Brain microvascular endothelial cell (primary cell): ENCODE data around the gene ELF2.
A peak's percentile ranks its signal among the peaks of the same experiment; 100 is the strongest.

Source experiments
- DNase-seq: peaks from one replicate; pipeline ENCODE4 v3.0.0-alpha.2; 2020
- H3K27ac ChIP-seq: fragments of 250-450 bp; sonication (Bioruptor Pico); 2 replicates; pipeline ENCODE4 v1.5.1; 2020; ENCODE audit warnings: mild to moderate bottlenecking, moderate library complexity
- H3K27me3 ChIP-seq: fragments of 250-450 bp; sonication (Bioruptor Pico); replicated peaks from 2 replicates; pipeline ENCODE4 v1.5.1; 2020; ENCODE audit warnings: mild to moderate bottlenecking
- H3K36me3 ChIP-seq: fragments of 250-450 bp; sonication (Bioruptor Pico); replicated peaks from 2 replicates; pipeline ENCODE4 v1.5.1; 2020; ENCODE audit warnings: mild to moderate bottlenecking
- H3K4me3 ChIP-seq: 2 replicates; pipeline ENCODE4 v1.5.1; 2011; ENCODE audit warnings: low read depth, mild to moderate bottlenecking, control low read depth, low read length, moderate library complexity
- CTCF ChIP-seq: IDR thresholded peaks from 2 replicates; pipeline ENCODE4 v1.5.1; 2011; ENCODE audit warnings: low read depth, mild to moderate bottlenecking, moderate library complexity, low read length, control low read depth, inconsistent platforms; ENCODE audit errors: missing control alignments
- in situ Hi-C: cut with HindIII; loops from 2 replicates; pipeline ENCODE4 v1.10.0; 2017; ENCODE audit warnings: low sequenced_read_pairs, low pct_ligation_motif_present

Gene ELF2

GRCh38 chr4:139112650-139113049 lies 64.4 kb downstream of the ELF2 start:
- no peak for DNase-seq
- Histone ChIP-seq H3K27me3 (no peaks in the 10 kb centered on the region), H3K4me3 (no peak overlapping the region), H3K27ac (no peak overlapping the region), H3K36me3 (no peaks in the 10 kb centered on the region)
- in situ Hi-C loops: no loop called here
- TF ChIP-seq CTCF: no peak

GRCh38 chr4:139108567-139109128 lies 68.4 kb downstream of the ELF2 start:
- no peak for TF ChIP-seq CTCF
- H3K4me3 ChIP-seq: no peak overlapping the region
- H3K27ac ChIP-seq: no peak overlapping the region
- DNase-seq: no peak
- H3K27me3 ChIP-seq: no peaks in the 10 kb centered on the region
- in situ Hi-C loops: no loop called here
- no peaks in the 10 kb centered on the region for H3K36me3 ChIP-seq

- in situ Hi-C loops: no loop called here
- Histone ChIP-seq H3K36me3 (no peaks in the 10 kb centered on the region), H3K27me3 (no peaks in the 10 kb centered on the region), H3K4me3 (no peak overlapping the region), H3K27ac (no peak overlapping the region)
- peak; percentile 89 for TF ChIP-seq CTCF
- DNase-seq: peak; percentile 53
Observed at GRCh38 chr4:139099366-139099982, 77.5 kb downstream of the ELF2 start.

- in situ Hi-C loops: no loop called here
- Histone ChIP-seq H3K4me3 (no peak overlapping the region), H3K27me3 (no peaks in the 10 kb centered on the region), H3K36me3 (no peaks in the 10 kb centered on the region), H3K27ac (no peak overlapping the region)
- TF ChIP-seq CTCF: no peak
- DNase-seq: no peak
Observed at GRCh38 chr4:139092271-139092670, 84.7 kb downstream of the ELF2 start.

- in situ Hi-C loops: no loop called here
- Histone ChIP-seq H3K27me3 (no peaks in the 10 kb centered on the region), H3K4me3 (peak overlapping the region; percentile 97), H3K36me3 (no peaks in the 10 kb centered on the region), H3K27ac (no peak overlapping the region)
- peak; percentile 24 for TF ChIP-seq CTCF
- DNase-seq: no peak
Observed at GRCh38 chr4:139085141-139085540, 91.9 kb downstream of the ELF2 start.

- Histone ChIP-seq H3K27ac (no peak overlapping the region), H3K36me3 (no peaks in the 10 kb centered on the region), H3K27me3 (no peaks in the 10 kb centered on the region), H3K4me3 (peak overlapping the region; percentile 97)
- DNase-seq: no peak
- TF ChIP-seq CTCF: no peak
- in situ Hi-C loops: no loop called here
Observed at GRCh38 chr4:139084804-139085093, 92.3 kb downstream of the ELF2 start.
